HepG2 (cell line): ENCODE results near the gene VAMP2. TPM values are rescaled to one million over a fixed set of nuclear protein-coding genes. Genes with fewer than 3 reads are reported as not detected.

ENCODE experiments used
- ATAC-seq: fragments of 200-7000 bp; cut with Tn5 transposase; 3 replicates; pipeline ENCODE4 v1.9.1; 2020; ENCODE audit warnings: mild to moderate bottlenecking, moderate library complexity
- BruUV-seq: library from RNA; stranded (reverse); fragments of 400-500 nt; replicated peaks from 2 replicates; lab custom pipeline; 2021; lab: Mats Ljungman, UMichigan
- CTCF ChIA-PET: fragments of 300-600 bp; formaldehyde crosslinking; extraction: SDS; loops from one replicate; lab custom pipeline; 2021; ENCODE audit warnings: low total read pairs, inconsistent platforms, low intra/inter-chr PET ratio; lab: Yijun Ruan, JAX
- POLR2A ChIA-PET: fragments of 350-600 bp; sonication (Branson Sonifier 250); formaldehyde crosslinking; loops from one replicate; lab custom pipeline; 2020; ENCODE audit warnings: antibody characterized with exemption, inconsistent platforms; lab: Yijun Ruan, JAX
- DNase-seq: peaks from one replicate; pipeline ENCODE4 v3.0.0-alpha.2; 2015; ENCODE audit warnings: low spot score
- FAIRE-seq: peaks from 3 replicates; lab custom pipeline; 2011; peaks lifted over from hg19 to GRCh38; lab: Jason Lieb, UNC
- H2AFZ ChIP-seq: one replicate; pipeline ENCODE4 v1.6.1; 2011; ENCODE audit warnings: low read length, inconsistent platforms
- H3K27ac ChIP-seq: fragments of 300-600 bp; 3 replicates; pipeline ENCODE4 v1.8.0; 2011; ENCODE audit warnings: mixed run types, mild to moderate bottlenecking, mixed read lengths, low read length, inconsistent platforms; ENCODE audit not compliant: insufficient read depth; ENCODE audit errors: extremely low read length
- H3K27me3 ChIP-seq, 2 experiments: fragments of 200-600 bp in 1 of 2; 2 replicates in 1 of 2; 3 replicates in 1 of 2; pipeline versions ENCODE4 v1.6.0 to v1.8.0; 2011; ENCODE audit warnings: low read length in 2 of 2, mild to moderate bottlenecking in 2 of 2, moderate library complexity in 2 of 2, inconsistent platforms in 1 of 2; ENCODE audit not compliant: insufficient read depth in 2 of 2, control insufficient read depth in 1 of 2
- H3K36me3 ChIP-seq, 2 experiments: fragments of 200-600 bp in 1 of 2; replicated peaks in 1 of 2; 2 replicates in 1 of 2; 3 replicates in 1 of 2; pipeline versions ENCODE4 v1.5.1 to v1.8.0; 2011; ENCODE audit warnings: low read length in 2 of 2, inconsistent platforms in 1 of 2; ENCODE audit not compliant: insufficient read depth in 2 of 2, control insufficient read depth in 1 of 2
- H3K4me1 ChIP-seq: 2 replicates; pipeline ENCODE4 v1.5.1; 2012; ENCODE audit warnings: low read length, inconsistent platforms; ENCODE audit not compliant: insufficient read depth
- H3K4me2 ChIP-seq: 2 replicates; pipeline ENCODE4 v1.6.0; 2011; ENCODE audit warnings: low read depth, low read length, inconsistent platforms
- H3K4me3 ChIP-seq, 3 experiments: fragments of 200-600 bp in 1 of 3; sonication (generic), shearing (Covaris generic) in 1 of 3; replicated peaks in 1 of 3; 2 replicates each; pipeline ENCODE4 v1.5.1; 2011 to 2016; ENCODE audit warnings: low read length in 3 of 3, inconsistent platforms in 2 of 3, low read depth in 2 of 3, mild to moderate bottlenecking in 2 of 3, control low read depth in 1 of 3, mixed read lengths in 1 of 3; ENCODE audit not compliant: insufficient read depth in 1 of 3
- H3K79me2 ChIP-seq: one replicate; pipeline ENCODE4 v1.6.1; 2011; ENCODE audit warnings: low read length, inconsistent platforms; ENCODE audit not compliant: insufficient read depth
- H3K9ac ChIP-seq: 2 replicates; pipeline ENCODE4 v1.6.0; 2011; ENCODE audit warnings: mild to moderate bottlenecking, low read depth, low read length, inconsistent platforms; ENCODE audit not compliant: insufficient read depth
- H3K9me3 ChIP-seq: 2 replicates; pipeline ENCODE4 v1.5.1; 2012; ENCODE audit warnings: mild to moderate bottlenecking, low read length
- H4K20me1 ChIP-seq: 2 replicates; pipeline ENCODE4 v1.6.0; 2011; ENCODE audit warnings: inconsistent platforms, mild to moderate bottlenecking, low read length, moderate library complexity; ENCODE audit not compliant: insufficient read depth
- BRCA1 ChIP-seq: sonication (generic); formaldehyde crosslinking; IDR thresholded peaks from 2 replicates; pipeline ENCODE4 v1.4.0; 2020; ENCODE audit warnings: missing genetic modification reagents
- HMG20A ChIP-seq: IDR thresholded peaks from 2 replicates; pipeline ENCODE4 v1.6.1; 2016; ENCODE audit warnings: borderline replicate concordance
- MEF2D ChIP-seq: sonication (generic); formaldehyde crosslinking; IDR thresholded peaks from 2 replicates; pipeline ENCODE4 v1.5.1; 2020; ENCODE audit warnings: mild to moderate bottlenecking, missing genetic modification reagents
- POLR2AphosphoS2 ChIP-seq: IDR thresholded peaks from 2 replicates; pipeline ENCODE4 v1.6.1; 2011; ENCODE audit warnings: low read depth, low read length, improper control_type of control experiment
- ZNF563 ChIP-seq: sonication (generic); formaldehyde crosslinking; IDR thresholded peaks from 2 replicates; pipeline ENCODE4 v1.8.0; 2022; ENCODE audit warnings: mild to moderate bottlenecking, moderate library complexity, missing genetic modification reagents
- ZNF780A ChIP-seq: sonication (generic); formaldehyde crosslinking; IDR thresholded peaks from 2 replicates; pipeline ENCODE4 v1.8.0; 2022; ENCODE audit warnings: mild to moderate bottlenecking, missing genetic modification reagents, moderate library complexity
- ZNF883 ChIP-seq: sonication (generic); formaldehyde crosslinking; IDR thresholded peaks from 2 replicates; pipeline ENCODE4 v1.5.1; 2020; ENCODE audit warnings: mild to moderate bottlenecking, missing genetic modification reagents; ENCODE audit errors: not compliant biosample characterization
- WGBS: methylation state at CpG from one replicate; pipeline ENCODE4 v1.1.6; 2017; ENCODE audit warnings: low lambda C conversion rate; 5-methylcytosine and 5-hydroxymethylcytosine counted together
- in situ Hi-C: cut with HindIII; loops from 2 replicates; pipeline ENCODE4 v1.10.0; 2017; ENCODE audit warnings: low pct_unique_long_range_greater_than_20kb; ENCODE audit not compliant: extremely low pct_ligation_motif_present
- intact Hi-C: fragments of 100-400 bp; cut with micrococcal nuclease; formaldehyde crosslinking; loops from one replicate; pipeline ENCODE4 v1.10.0; 2022; ENCODE audit not compliant: unreplicated experiment
- polyA plus RNA-seq, 8 experiments: library from polyadenylated mRNA; depleted of rRNA in 3 of 8; stranded (reverse) in 7 of 8; unstranded in 1 of 8; fragments of >200 nt; fragmentation: Illumina TruSeq in 4 of 8; extraction: Trizol in 4 of 8; gene quantifications; 2 replicates each; pipeline versions ENCODE4 v1.2.1 to v1.2.3, GENCODE V29; 2011 to 2016; ENCODE audit warnings: low read depth in 4 of 8, missing spikeins in 1 of 8, mixed read lengths in 1 of 8; ENCODE audit not compliant: insufficient read depth in 1 of 8
- total RNA-seq, 5 experiments: library from RNA; depleted of rRNA; stranded (reverse); fragments of >200 nt; fragmentation: Illumina TruSeq; extraction: Trizol; gene quantifications; 2 replicates each; pipeline ENCODE4 v1.2.3, GENCODE V29; 2016; ENCODE audit warnings: low read depth in 1 of 5
- TF ChIP-seq, protein P1 (sequence below): fragments of 450-650 bp; IDR thresholded peaks from 2 replicates; pipeline ENCODE4 v1.6.1; 2016
- TF ChIP-seq, protein P2 (sequence below): sonication (generic); formaldehyde crosslinking; IDR thresholded peaks from 2 replicates; pipeline ENCODE4 v1.8.1; 2023; ENCODE audit warnings: missing genetic modification reagents, inconsistent platforms, borderline replicate concordance
- TF ChIP-seq, protein P3 (sequence below): sonication (generic); formaldehyde crosslinking; IDR thresholded peaks from 2 replicates; pipeline ENCODE4 v1.8.1; 2022; ENCODE audit warnings: mild to moderate bottlenecking, missing genetic modification reagents

The VAMP2 gene
- total and polyA plus RNA-seq, 2 of the 13 experiments (the other 11 are each of a cell fraction or from before 2014, with no cell fraction given), result 3.9 to 17.2 TPM

DNA sequence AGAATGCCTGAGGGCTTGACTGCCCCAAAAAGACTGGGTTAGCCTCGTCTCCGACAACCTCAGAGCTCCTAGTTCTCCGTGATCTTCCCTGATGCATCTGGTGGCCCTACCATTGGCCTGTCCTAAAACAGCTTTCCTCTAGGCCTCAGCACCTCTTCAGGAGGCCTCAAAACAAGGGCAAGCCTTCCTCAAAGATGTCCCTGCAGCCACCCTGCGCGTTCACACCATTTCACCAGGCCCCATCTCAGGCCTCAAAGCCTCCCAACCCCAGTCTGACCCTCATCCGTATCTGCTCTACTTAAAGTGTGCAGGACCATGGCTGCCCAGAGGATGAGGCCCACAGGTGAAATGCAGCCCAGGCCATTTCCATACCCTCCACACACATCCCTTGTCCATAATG lies 51.8 kb downstream of the VAMP2 start:
- no peak for TF ChIP-seq ZNF780A (CRISPR knock-in tag)
- TF ChIP-seq ZNF563, result no peak
- TF ChIP-seq, protein P1, sequence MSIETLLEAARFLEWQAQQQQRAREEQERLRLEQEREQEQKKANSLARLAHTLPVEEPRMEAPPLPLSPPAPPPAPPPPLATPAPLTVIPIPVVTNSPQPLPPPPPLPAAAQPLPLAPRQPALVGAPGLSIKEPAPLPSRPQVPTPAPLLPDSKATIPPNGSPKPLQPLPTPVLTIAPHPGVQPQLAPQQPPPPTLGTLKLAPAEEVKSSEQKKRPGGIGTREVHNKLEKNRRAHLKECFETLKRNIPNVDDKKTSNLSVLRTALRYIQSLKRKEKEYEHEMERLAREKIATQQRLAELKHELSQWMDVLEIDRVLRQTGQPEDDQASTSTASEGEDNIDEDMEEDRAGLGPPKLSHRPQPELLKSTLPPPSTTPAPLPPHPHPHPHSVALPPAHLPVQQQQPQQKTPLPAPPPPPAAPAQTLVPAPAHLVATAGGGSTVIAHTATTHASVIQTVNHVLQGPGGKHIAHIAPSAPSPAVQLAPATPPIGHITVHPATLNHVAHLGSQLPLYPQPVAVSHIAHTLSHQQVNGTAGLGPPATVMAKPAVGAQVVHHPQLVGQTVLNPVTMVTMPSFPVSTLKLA, result no peak
- no peak for TF ChIP-seq POLR2AphosphoS2
- no peak for TF ChIP-seq MEF2D (CRISPR knock-in tag)
- TF ChIP-seq ZNF883, result no peak
- TF ChIP-seq, protein P2, sequence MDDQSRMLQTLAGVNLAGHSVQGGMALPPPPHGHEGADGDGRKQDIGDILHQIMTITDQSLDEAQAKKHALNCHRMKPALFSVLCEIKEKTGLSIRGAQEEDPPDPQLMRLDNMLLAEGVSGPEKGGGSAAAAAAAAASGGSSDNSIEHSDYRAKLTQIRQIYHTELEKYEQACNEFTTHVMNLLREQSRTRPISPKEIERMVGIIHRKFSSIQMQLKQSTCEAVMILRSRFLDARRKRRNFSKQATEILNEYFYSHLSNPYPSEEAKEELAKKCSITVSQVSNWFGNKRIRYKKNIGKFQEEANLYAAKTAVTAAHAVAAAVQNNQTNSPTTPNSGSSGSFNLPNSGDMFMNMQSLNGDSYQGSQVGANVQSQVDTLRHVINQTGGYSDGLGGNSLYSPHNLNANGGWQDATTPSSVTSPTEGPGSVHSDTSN (CRISPR knock-in tag), result no peak
- TF ChIP-seq HMG20A, result no peak
- no peak for TF ChIP-seq BRCA1 (CRISPR knock-in tag)
- TF ChIP-seq, protein P3, sequence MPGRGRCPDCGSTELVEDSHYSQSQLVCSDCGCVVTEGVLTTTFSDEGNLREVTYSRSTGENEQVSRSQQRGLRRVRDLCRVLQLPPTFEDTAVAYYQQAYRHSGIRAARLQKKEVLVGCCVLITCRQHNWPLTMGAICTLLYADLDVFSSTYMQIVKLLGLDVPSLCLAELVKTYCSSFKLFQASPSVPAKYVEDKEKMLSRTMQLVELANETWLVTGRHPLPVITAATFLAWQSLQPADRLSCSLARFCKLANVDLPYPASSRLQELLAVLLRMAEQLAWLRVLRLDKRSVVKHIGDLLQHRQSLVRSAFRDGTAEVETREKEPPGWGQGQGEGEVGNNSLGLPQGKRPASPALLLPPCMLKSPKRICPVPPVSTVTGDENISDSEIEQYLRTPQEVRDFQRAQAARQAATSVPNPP (CRISPR knock-in tag), result no peak
- TF ChIP-seq, all 625 proteins: peak for 0
- H4K20me1 ChIP-seq, result no peaks in the 10 kb centered on the region
- POLR2A ChIA-PET, result no interaction called here
- H3K9me3 ChIP-seq, result no peaks in the 10 kb centered on the region
- no peak overlapping the region for H3K27ac ChIP-seq
- no peak overlapping the region for H3K4me2 ChIP-seq
- DNase-seq, result no peak
- in situ Hi-C loops, result no loop called here
- H3K27me3 ChIP-seq, result peaks cover 7 to 62% of the 10 kb centered on the region in 2 experiments; a peak in 4 of 5 replicates
- no peaks in the 10 kb centered on the region for H3K4me1 ChIP-seq
- no peaks in the 10 kb centered on the region for H3K79me2 ChIP-seq
- no peak overlapping the region for H3K9ac ChIP-seq
- CTCF ChIA-PET, result interaction anchor here (1.7 to 2.5 kb wide), 3 partner anchors 17 to 51 kb away, joined by 4 to 14 read pairs (median 11); no protein-coding TSS in a partner anchor
- no peak overlapping the region for H2AFZ ChIP-seq
- no peak overlapping the region for H3K4me3 ChIP-seq
- WGBS, result 53% methylated on average over 6 of the region's 6 CpGs
- no peak for FAIRE-seq
- ATAC-seq, result no peak
- BruUV-seq, result no TSS peak
- intact Hi-C loops, result loop anchor here (1.0 to 5.0 kb wide), 2 partner anchors 7 to 49 kb away; partner anchors contain the start of gene ALOXE3
- no peaks in the 10 kb centered on the region for H3K36me3 ChIP-seq
